GM18873 (cell line): ENCODE data around the gene G3BP1.
"Not testable (repeated sequence)": the region's sequence is repeated elsewhere in the genome, so short reads cannot be mapped to it uniquely, and the experiment has no call there.

ENCODE experiments used
- ATAC-seq: cut with Tn5 transposase; IDR thresholded peaks from one replicate; pipeline ENCODE4 v1.9.1; 2021; ENCODE audit warnings: mild to moderate bottlenecking, moderate library complexity, moderate number of reproducible peaks; ENCODE audit not compliant: unreplicated experiment, low FRiP score

Gene G3BP1

GRCh38 chr5:151787817-151788216, 16.1 kb downstream of the G3BP1 start:
- ATAC-seq = no peak

GRCh38 chr5:151793358-151793757, 21.6 kb downstream of the G3BP1 start:
- no peak for ATAC-seq

GRCh38 chr5:151795426-151795825, 23.7 kb downstream of the G3BP1 start:
- no peak for ATAC-seq

- no peak for ATAC-seq
Observed at GRCh38 chr5:151798674-151799073, 26.9 kb downstream of the G3BP1 start.

GRCh38 chr5:151799407-151799806, 27.7 kb downstream of the G3BP1 start:
- no peak for ATAC-seq

GRCh38 chr5:151800532-151800931, 28.8 kb downstream of the G3BP1 start:
- no peak for ATAC-seq

GRCh38 chr5:151805414-151806223, 33.9 kb downstream of the G3BP1 start:
- no peak for ATAC-seq

GRCh38 chr5:151808451-151809169, 36.9 kb downstream of the G3BP1 start:
- no peak for ATAC-seq

GRCh38 chr5:151810449-151810848, 38.7 kb downstream of the G3BP1 start:
- ATAC-seq = no peak

GRCh38 chr5:151810897-151811296, 39.1 kb downstream of the G3BP1 start:
- ATAC-seq = no peak

- ATAC-seq = no peak
Observed at GRCh38 chr5:151811593-151812321, 40.0 kb downstream of the G3BP1 start.

GRCh38 chr5:151812757-151813309, 41.1 kb downstream of the G3BP1 start:
- no peak for ATAC-seq

- no peak for ATAC-seq
Observed at GRCh38 chr5:151815051-151815450, 43.3 kb downstream of the G3BP1 start.

- no peak for ATAC-seq
Observed at GRCh38 chr5:151819830-151820229, 48.1 kb downstream of the G3BP1 start.

- no peak for ATAC-seq
Observed at GRCh38 chr5:151820271-151820670, 48.5 kb downstream of the G3BP1 start.

- no peak for ATAC-seq
Observed at GRCh38 chr5:151820903-151821302, 49.1 kb downstream of the G3BP1 start.

- ATAC-seq = no peak
Observed at GRCh38 chr5:151822141-151822540, 50.4 kb downstream of the G3BP1 start.

GRCh38 chr5:151825445-151825844, 53.7 kb downstream of the G3BP1 start:
- ATAC-seq = no peak

GRCh38 chr5:151829370-151829769, 57.6 kb downstream of the G3BP1 start:
- no peak for ATAC-seq

- ATAC-seq = not testable (repeated sequence)
Observed at GRCh38 chr5:151832843-151833242, 61.1 kb downstream of the G3BP1 start.

GRCh38 chr5:151846765-151847164, 75.0 kb downstream of the G3BP1 start:
- no peak for ATAC-seq
